Measurements from ENCODE around the gene NDUFA12. TPM values are rescaled to one million over a fixed set of nuclear protein-coding genes. Genes with fewer than 3 reads are reported as not detected.

Gene NDUFA12
- total and polyA plus RNA-seq, 2 of the 4 experiments (the other 2 are of a cell fraction) = 116 to 135 TPM

DNA sequence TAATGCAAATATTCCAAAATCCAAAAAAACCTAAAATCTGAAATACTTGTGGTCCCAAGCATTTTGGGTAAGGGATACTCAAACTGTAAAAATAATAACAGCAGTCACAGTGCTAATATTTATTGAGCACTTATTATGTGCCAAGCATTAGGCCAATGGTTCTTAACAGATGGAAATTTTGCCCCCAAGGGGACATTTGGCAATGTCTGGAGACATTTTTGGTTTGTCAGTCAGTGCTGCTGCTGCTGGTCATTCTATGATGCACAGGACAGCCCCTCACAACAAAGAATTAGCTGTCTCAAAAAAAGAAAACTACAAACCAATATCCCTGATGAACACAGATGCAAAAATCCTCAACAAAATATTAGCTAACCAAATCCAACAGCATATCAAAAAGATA, 5.8 kb downstream of the NDUFA12 start:
- Histone ChIP-seq H2AK9ac (replicated peaks; ENCODE audit: low read depth, low read length, poor library complexity) (no peak overlapping the region), H2BK5ac (ENCODE audit: low read depth, low read length, poor library complexity, severe bottlenecking) (no peak overlapping the region), H3K4ac (ENCODE audit: low read depth, low read length) (no peak overlapping the region), H3K4me3 (ENCODE audit: insufficient read depth, low read depth, low read length) (no peak overlapping the region), H3K18ac (ENCODE audit: low read depth, low read length) (no peak overlapping the region), H2BK20ac (ENCODE audit: low read depth, low read length) (no peak overlapping the region), H3K9me1 (ENCODE audit: insufficient read depth, low read length) (0 out of 2 replicates have a peak, but pooled peaks cover 4% of the 10 kb centered on the region), H3K14ac (replicated peaks; ENCODE audit: low read depth, low read length) (no peak overlapping the region), H3K4me2 (ENCODE audit: low read depth, low read length) (no peak overlapping the region), H3K4me1 (ENCODE audit: control insufficient read depth, insufficient read depth, low read length) (no peaks in the 10 kb centered on the region), H3K9me3 (ENCODE audit: control insufficient read depth, insufficient read depth, low read length) (no peaks in the 10 kb centered on the region), H4K5ac (ENCODE audit: low read depth, low read length) (no peak overlapping the region), H3K56ac (ENCODE audit: extremely low read depth, insufficient read depth, low read length) (no peak overlapping the region), H4K91ac (ENCODE audit: insufficient read depth, low read depth, low read length) (no peak overlapping the region), H3K23ac (ENCODE audit: low read depth, low read length) (no peak overlapping the region), H4K8ac (ENCODE audit: low read depth in 2 of 2, low read length in 2 of 2) (no peak overlapping the region), H2AFZ (replicated peaks; ENCODE audit: low read length, poor library complexity) (no peak overlapping the region), H4K20me1 (ENCODE audit: insufficient read depth, low read length) (no peaks in the 10 kb centered on the region), H3K27ac (ENCODE audit: insufficient read depth, low read length) (no peak overlapping the region), H2BK120ac (ENCODE audit: low read depth, low read length) (no peak overlapping the region), H3K79me1 (ENCODE audit: low read depth in 1 of 2, low read length in 2 of 2) (peaks cover 15 to 35% of the 10 kb centered on the region in 2 experiments), H2BK15ac (ENCODE audit: low read depth, low read length) (no peak overlapping the region), H3K9ac (ENCODE audit: low read depth, low read length) (no peak overlapping the region), H3K36me3 (ENCODE audit: control insufficient read depth, insufficient read depth, low read length) (peaks cover 8% of the 10 kb centered on the region), H3K27me3 (ENCODE audit: control insufficient read depth, insufficient read depth, low read length) (no peaks in the 10 kb centered on the region), H2AK5ac (ENCODE audit: low read depth, low read length) (no peak overlapping the region)
- ATAC-seq (ENCODE audit: low read depth) (no peak), DNase-seq (no peak)
- dilution Hi-C loops (cut with HindIII; ENCODE audit: low sequenced_read_pairs, unreplicated experiment) (no loop called here), intact Hi-C loops (cut with micrococcal nuclease) (no loop called here), in situ Hi-C loops (cut with MboI; ENCODE audit: low sequenced_read_pairs) (no loop called here)
- TF ChIP-seq, protein P1, sequence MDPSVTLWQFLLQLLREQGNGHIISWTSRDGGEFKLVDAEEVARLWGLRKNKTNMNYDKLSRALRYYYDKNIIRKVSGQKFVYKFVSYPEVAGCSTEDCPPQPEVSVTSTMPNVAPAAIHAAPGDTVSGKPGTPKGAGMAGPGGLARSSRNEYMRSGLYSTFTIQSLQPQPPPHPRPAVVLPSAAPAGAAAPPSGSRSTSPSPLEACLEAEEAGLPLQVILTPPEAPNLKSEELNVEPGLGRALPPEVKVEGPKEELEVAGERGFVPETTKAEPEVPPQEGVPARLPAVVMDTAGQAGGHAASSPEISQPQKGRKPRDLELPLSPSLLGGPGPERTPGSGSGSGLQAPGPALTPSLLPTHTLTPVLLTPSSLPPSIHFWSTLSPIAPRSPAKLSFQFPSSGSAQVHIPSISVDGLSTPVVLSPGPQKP (IDR thresholded peaks at IDR 0.05; ENCODE audit: borderline replicate concordance, low read depth, low read length) = no peak
- TF ChIP-seq MAZ (IDR thresholded peaks at IDR 0.05; ENCODE audit: borderline replicate concordance, low read depth, low read length) (no peak), CTCF (conservative IDR thresholded peaks at IDR 0.05; ENCODE audit: low read depth, low read length) (no peak)
- ChIA-PET POLR2A (ENCODE audit: unreplicated experiment) (no interaction called here), CTCF (no interaction called here)
- no TSS peak for BruUV-seq (replicated peaks)
